NCI-H1436 (cell line): ENCODE measurements around the gene UBE2D2.

Source experiments
- DNase-seq: peaks from one replicate; lab custom pipeline; 2025; lab: John Stamatoyannopoulos, UW

Gene UBE2D2

DNA sequence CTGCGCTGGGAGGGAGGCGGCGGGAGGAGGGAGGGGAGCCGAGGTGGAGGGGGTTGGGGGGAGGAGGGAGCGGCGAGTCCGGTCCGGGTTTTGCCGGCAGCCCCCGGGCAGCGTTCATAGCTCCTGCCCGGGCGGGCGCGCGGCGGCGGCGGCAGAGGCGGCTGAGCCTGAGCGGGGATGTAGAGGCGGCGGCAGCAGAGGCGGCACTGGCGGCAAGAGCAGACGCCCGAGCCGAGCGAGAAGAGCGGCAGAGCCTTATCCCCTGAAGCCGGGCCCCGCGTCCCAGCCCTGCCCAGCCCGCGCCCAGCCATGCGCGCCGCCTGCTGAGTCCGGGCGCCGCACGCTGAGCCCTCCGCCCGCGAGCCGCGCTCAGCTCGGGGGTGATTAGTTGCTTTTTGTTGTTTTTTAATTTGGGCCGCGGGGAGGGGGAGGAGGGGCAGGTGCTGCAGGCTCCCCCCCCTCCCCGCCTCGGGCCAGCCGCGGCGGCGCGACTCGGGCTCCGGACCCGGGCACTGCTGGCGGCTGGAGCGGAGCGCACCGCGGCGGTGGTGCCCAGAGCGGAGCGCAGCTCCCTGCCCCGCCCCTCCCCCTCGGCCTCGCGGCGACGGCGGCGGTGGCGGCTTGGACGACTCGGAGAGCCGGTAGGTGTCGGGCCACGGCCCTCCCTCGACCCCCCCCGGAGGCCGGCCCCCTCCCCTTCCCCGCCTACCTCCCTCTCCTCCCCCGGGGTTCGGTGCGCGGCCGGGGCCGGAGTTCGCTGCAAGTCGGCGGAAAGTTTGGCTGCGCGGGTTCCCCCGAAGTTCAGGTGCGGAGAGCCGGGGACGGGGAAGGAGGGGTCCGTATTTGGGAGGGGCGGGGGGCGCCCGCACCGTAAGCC is 87.3 kb downstream of the UBE2D2 start, which contains the start of gene CXXC5:
TSS of gene CXXC5 (plus strand) at position 145 of the 877 bp plus-strand sequence. CDS start 32,175 bp downstream, outside the sequence.
- DNase-seq = peak; percentile 64

DNA sequence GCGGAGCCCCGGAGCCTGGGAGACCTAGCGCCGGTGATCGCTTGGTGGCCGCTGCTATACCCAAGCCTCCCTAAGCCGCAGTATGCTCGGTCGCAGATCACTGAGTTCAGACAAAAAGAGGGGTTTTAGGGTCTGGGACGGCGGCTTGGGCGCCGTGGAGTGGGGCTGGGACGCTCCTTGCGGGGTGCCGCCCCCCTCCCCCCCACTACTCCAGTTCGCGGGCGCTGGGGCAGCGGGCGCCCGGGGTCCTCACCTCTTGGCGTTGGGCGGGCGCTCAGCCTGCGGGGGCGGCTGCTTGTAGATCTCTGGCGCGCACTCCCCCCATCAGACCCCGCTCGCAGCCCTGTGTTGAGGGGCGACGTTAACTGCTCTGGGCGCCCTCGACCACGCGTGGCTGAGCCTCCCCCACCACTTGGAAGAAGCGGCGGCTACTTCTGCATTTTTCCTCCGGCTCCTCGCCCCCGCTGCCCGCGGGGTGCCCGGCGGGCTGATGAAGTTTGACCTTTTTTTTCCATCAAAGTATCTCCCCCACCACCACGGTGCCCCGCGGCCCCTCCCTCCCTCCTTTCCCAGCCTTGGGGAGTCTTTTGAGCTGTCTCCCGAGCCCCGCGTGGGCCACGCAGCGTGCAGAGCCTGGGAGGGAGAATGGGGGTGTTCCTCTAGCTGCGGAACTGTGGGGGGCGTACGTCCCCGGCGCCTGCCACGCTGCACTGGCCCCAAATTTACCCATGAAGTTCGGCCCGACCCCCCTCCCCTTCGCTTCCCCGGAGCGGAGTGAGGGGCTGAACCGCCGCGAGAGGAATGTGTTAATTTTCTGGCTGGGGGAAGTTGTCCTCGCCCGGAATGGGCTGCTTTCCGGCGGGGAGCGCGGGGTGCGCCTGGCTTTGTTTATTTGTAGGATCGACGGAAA is 88.2 kb downstream of the UBE2D2 start:
- no peak for DNase-seq

- no peak for DNase-seq
Observed at GRCh38 chr5:139650031-139650688, 89.0 kb downstream of the UBE2D2 start.

DNA sequence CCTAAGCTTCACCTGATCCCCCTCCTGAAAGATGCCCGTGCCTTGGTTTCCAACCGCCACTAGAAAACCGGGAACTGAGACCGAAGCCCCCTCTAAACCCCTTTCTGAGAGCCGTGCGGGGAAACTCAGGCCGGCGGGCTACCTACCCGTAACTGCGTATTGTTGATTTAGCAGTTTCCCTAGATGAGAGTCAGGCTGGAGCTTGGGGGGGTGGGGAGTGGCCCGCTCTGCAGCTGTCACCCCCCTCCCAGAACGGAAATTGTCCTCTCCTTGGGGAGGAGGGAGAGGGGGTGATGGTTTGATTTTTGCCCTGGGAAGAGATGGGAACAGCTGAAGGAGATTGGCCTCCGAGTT is 89.5 kb downstream of the UBE2D2 start:
- DNase-seq = no peak

DNA sequence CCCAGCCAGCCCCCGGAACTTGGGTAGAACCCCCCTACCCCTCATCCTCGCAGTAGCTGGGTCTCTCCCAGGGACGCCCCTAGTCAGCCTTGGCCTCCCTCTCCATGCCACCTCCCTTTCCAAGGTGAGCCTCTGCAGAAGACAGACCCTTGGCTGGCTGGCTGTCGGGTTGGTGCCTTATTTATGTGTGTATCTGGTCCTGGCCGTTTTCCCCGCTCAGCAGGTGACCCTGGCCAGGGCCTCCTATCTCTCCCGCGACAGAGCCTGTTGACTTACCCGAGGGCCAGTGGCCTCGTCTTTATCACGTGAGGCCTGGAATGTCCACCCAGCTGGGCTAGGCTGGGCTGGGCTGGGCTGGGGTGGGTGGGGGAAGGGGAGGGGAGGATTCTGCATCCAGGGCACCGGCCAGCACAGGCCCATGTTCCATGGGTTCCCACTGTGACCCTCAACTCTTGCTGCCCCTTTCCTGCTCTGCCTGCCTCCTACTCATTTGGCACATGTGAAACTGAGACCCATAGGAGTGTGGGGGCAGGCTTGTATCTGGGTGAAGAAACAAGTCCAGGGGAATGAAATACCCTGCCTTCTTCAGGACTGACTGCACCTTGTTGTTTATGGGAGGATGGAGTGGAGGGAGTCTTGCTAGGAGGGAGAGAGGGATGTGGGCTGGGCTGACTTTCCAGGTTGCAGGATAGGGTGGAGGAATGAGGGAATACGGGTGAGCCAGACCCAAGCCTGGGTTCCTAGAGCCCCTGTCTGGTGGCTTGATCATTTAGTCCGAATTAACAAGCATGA is 90.1 kb downstream of the UBE2D2 start:
- no peak for DNase-seq

- peak; percentile 70 for DNase-seq
Observed at GRCh38 chr5:139651853-139652787, 91.0 kb downstream of the UBE2D2 start.

DNA sequence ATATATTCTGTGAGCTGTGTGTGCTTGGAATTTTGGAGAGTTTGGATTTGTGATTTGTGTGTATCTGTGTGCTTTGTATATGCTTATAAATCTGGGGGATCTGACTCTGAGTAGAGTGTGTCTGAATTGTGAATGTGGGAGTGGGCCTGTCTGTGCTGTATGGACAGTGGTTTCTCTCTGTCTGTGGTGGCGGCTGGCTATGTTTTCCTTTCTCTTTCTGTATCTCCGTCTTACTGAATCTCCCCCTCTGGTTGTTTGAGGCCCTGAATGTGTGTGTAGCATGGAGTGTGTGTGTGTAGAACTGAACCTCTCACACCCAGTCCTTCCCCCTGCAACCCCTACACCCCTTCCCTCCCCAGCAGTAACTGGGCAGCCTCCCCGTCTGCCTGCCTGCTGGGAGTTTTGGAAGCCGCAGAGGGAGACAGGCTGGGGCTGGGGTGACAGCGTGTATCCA is 91.7 kb downstream of the UBE2D2 start:
- DNase-seq = no peak

DNA sequence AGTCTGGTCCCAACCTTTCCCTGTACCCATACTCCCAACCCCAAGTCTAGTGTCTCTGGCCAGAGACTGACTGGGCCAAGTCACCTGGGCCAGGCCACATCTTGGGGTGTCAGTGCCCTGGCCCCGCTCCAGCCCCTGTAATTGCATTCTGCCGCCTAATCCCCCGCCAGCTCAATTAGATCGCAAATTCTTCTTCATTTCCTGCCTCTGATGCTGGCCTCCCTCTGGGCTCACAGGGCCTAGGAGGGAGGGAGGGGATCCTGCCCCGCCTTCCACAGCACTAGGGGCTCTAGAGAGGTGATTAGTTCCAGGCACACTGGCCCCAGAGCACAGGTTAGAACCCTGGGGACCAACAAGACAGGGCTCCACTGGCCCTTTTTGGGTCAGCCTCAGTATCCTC is 92.5 kb downstream of the UBE2D2 start:
- DNase-seq = no peak

DNA sequence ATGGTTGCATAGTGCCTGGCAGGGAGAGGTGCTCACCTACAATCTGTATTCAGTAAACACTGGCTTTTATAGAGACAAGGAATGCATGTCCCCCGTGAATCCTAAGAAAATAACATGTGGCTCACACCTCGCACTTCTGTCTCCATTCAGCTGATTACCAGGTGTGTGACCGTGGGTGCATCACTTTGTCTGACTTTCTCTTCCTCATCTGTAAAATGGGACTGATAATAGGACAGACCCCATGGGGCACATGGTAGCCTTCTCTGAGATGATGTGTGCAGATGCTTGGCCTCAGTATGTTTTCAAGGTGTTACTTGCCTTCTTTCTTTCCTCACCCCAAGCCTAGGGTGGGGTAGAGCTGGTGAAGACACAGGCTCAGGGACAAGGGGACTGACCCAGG is 93.3 kb downstream of the UBE2D2 start:
- DNase-seq = no peak

DNA sequence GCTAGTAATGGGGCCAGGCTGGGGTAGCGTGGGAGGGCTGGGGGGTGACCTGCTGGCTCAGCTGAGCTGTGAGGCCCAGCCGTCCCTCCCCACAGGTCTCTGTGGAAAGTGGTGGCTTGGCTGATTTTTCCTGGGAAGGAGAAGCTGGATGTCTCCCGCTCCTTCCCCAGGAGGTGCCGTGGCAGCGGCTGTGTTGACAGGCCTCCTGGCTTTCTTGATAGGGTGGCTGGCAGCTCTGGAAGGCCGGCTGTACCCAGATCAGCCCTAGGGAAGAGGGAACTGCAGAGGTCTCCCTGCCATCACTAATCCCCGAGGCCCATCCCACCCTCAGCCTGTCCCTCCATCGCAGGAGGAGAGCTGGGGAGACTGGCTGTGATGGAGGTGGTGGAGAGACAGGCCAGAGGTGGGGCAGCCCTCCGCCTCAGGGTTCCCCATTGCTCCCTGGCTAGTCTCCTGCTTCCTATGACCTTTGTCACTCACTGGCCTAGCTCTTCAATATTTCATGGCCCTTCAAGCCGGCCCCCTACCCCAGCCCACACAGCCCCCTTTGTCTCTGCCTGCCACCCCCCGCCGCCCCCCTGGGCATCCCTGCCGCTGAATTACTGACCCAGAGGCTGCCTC is 93.8 kb downstream of the UBE2D2 start:
- no peak for DNase-seq

- DNase-seq = no peak
Observed at GRCh38 chr5:139655727-139656271, 94.7 kb downstream of the UBE2D2 start.

- no peak for DNase-seq
Observed at GRCh38 chr5:139657363-139658321, 96.5 kb downstream of the UBE2D2 start.

GRCh38 chr5:139658501-139658927 is 97.4 kb downstream of the UBE2D2 start:
- DNase-seq = no peak

DNA sequence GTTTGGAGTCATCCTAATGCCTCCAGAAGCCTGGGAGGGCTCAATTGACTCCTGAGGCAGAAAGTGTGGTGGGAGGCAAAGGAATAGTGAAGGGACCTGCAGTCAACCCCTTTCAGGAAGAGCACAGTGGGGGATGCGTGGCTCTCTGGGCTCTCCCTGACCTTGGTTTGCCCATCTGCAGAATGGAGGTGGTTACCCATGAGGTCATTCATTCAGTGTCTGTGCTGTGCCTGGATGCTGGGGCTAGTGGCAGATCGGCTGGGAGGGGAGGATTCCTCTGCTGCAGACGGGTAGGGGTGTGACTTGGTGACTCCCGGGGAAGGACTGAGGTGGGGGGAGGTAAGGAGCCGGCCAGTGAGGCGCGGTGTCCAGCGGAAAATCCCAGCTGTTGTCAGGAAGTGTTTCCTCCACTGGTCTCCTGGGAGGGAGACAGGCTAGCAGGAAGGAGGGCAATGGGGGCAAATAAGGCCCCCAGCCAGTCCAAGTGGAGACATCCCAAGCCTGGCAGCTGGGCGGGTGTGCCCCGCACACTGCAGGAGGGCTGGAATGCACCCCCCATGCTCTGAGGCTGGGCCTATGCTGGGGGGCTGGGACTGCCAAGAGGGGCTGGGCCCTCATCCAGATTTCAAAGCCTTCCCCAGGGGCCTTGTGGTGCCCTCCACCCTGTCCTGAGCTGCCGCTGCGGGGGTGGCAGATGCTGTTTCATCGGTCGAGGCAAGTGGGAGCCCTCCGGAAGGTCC is 98.0 kb downstream of the UBE2D2 start:
- DNase-seq = no peak

DNA sequence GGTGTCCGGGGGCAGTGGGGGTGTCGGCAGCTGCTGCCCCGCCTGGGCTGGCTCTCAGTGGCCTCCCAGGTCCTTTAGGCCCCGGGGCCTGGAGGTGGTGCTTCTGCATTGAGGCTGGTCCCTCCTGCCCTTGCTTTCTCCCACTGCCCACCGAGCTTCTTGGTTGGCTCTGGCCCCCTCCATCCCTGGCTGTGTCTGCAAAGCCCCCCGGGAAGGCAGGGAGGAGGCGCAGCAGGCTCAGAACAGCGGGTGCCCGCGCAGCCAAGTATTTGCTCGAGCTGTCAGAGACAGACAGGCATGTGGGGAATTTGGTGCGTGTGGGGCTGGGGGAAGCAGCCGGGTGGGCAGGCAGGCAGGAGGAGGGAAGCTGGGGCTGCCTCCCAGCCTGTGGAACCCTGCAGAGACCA is 98.6 kb downstream of the UBE2D2 start:
- DNase-seq = no peak

- no peak for DNase-seq
Observed at GRCh38 chr5:139660105-139660922, 99.2 kb downstream of the UBE2D2 start.
